Measurements from ENCODE around the gene HEG1. TPM values are rescaled to one million over a fixed set of nuclear protein-coding genes. Genes with fewer than 3 reads are reported as not detected.

HEG1 gene
- total and polyA plus RNA-seq, 9 donors, result 12.2 to 64.7 (median 35.6) TPM

DNA sequence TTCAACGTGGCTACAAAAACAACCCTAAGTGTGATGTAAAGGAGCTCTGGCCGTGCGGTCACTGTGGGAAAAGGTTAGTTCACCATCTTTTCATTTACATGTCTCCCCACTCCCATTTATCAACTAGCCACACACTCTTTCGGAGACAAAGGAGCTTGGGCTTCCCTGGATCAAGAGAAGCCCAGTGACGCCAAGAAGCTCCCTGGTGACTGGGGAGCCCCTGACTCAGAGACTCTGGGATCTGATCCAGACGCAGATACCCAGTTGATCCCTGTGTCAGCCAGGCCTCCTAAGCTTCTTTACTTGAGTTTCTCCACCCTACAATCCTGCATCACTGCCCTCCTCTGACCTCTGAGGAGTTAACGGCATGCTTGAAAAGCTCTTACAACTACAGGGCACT, 43.9 kb downstream of the HEG1 start:
- TF ChIP-seq CTCF (IDR thresholded peaks at IDR 0.05), result no peak
- no peak for DNase-seq
- WGBS, 3 donors, result 76 to 85% (median 83%) methylated on average over 7 of the region's 7 CpGs
- Histone ChIP-seq H3K4me1 (ENCODE audit: insufficient read depth) (no peaks in the 10 kb centered on the region), H3K36me3 (no peaks in the 10 kb centered on the region), H3K9me3 (no peaks in the 10 kb centered on the region), H3K27me3 (no peaks in the 10 kb centered on the region), H3K4me3 (no peak overlapping the region), H3K27ac (no peak overlapping the region)
- intact Hi-C loops (cut with DNase I), result no loop called here

GRCh38 chr3:125010393-125010792, 45.4 kb downstream of the HEG1 start:
- no peak for DNase-seq
- 89 to 94% (median 92%) methylated on average over 7 of the region's 7 CpGs for WGBS, 3 donors
- Histone ChIP-seq H3K36me3 (no peaks in the 10 kb centered on the region), H3K4me3 (no peak overlapping the region), H3K4me1 (ENCODE audit: insufficient read depth) (no peaks in the 10 kb centered on the region), H3K9me3 (no peaks in the 10 kb centered on the region), H3K27ac (no peak overlapping the region), H3K27me3 (no peaks in the 10 kb centered on the region)
- no peak for TF ChIP-seq EP300 (IDR thresholded peaks at IDR 0.05)
- no peak for TF ChIP-seq POLR2A (IDR thresholded peaks at IDR 0.05)
- TF ChIP-seq CTCF (IDR thresholded peaks at IDR 0.05), result no peak
- intact Hi-C loops (cut with DNase I), result no loop called here

DNA sequence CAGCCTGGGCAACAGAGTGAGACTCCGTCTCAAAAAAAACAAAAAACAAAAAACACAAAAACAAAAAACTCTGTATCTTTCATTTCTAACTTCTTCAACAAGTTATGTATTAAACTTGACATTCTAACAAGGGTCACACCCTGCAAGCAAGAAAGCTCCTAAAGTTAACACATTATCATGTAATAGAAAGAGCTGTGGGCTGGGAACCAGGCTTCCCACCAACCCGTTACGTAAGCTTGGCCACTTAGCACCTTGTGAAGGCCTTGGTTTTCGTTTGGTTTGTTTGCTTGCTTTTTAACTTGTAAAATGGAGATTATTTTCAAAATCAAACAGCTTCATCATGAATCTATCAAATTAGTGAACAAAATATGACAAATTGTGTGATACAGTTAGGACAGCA, 47.0 kb downstream of the HEG1 start:
- intact Hi-C loops (cut with DNase I), result loop anchor here in 1 of 4 donors (10.0 kb wide), 1 partner anchor 66 kb away; no protein-coding TSS in a partner anchor
- TF ChIP-seq POLR2A (IDR thresholded peaks at IDR 0.05) (no peak), CTCF (IDR thresholded peaks at IDR 0.05) (no peak), EP300 (IDR thresholded peaks at IDR 0.05) (no peak)
- peaks cover 2% of the 10 kb centered on the region for H3K4me1 ChIP-seq (ENCODE audit: insufficient read depth)
- H3K9me3 ChIP-seq, result no peaks in the 10 kb centered on the region
- H3K4me3 ChIP-seq, result no peak overlapping the region
- no peak for DNase-seq
- H3K27ac ChIP-seq, result no peak overlapping the region
- 88 to 89% (median 89%) methylated on average over 4 of the region's 4 CpGs for WGBS, 3 donors
- no peaks in the 10 kb centered on the region for H3K36me3 ChIP-seq
- H3K27me3 ChIP-seq, result no peaks in the 10 kb centered on the region

DNA sequence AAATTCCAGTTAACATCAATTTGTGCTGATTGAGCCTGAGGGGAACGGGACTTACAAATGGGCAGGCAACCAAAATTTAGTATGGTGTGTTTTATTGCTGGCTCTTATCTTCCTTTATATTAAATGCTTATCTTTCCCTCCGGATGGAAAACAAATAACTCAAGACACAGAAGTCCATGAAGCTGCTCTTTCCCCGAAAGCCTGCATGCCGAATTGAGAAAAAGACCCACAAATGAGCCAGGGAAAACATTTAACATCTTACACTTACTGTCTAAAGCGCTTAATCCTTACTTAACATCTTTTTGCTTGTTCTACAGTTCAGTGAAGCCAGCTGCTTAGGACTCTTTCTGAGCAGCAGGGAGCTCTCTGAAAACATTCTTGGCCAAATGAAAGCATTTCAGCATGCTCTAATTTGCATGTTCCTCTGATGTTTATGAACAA, 49.5 kb downstream of the HEG1 start:
- no peaks in the 10 kb centered on the region for H3K27me3 ChIP-seq
- intact Hi-C loops (cut with DNase I), result loop anchor here in 1 of 4 donors (10.0 kb wide), 1 partner anchor 68 kb away; no protein-coding TSS in a partner anchor
- no peak for DNase-seq
- no peaks in the 10 kb centered on the region for H3K36me3 ChIP-seq
- WGBS, 3 donors, result 62 to 80% (median 74%) methylated on average over 5 of the region's 5 CpGs
- TF ChIP-seq EP300 (IDR thresholded peaks at IDR 0.05) (no peak), POLR2A (IDR thresholded peaks at IDR 0.05) (no peak), CTCF (IDR thresholded peaks at IDR 0.05) (no peak)
- H3K9me3 ChIP-seq, result no peaks in the 10 kb centered on the region
- H3K27ac ChIP-seq, result no peak overlapping the region
- no peak overlapping the region for H3K4me3 ChIP-seq
- peaks cover 6% of the 10 kb centered on the region for H3K4me1 ChIP-seq (ENCODE audit: insufficient read depth)
